ENCODE results near the gene OCIAD2. TPM values are rescaled to one million over a fixed set of nuclear protein-coding genes. Genes with fewer than 3 reads are reported as not detected.

The OCIAD2 gene, protein sequence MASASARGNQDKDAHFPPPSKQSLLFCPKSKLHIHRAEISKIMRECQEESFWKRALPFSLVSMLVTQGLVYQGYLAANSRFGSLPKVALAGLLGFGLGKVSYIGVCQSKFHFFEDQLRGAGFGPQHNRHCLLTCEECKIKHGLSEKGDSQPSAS
- total RNA-seq, result 44.1 and 83.2 TPM in 2 replicates

DNA sequence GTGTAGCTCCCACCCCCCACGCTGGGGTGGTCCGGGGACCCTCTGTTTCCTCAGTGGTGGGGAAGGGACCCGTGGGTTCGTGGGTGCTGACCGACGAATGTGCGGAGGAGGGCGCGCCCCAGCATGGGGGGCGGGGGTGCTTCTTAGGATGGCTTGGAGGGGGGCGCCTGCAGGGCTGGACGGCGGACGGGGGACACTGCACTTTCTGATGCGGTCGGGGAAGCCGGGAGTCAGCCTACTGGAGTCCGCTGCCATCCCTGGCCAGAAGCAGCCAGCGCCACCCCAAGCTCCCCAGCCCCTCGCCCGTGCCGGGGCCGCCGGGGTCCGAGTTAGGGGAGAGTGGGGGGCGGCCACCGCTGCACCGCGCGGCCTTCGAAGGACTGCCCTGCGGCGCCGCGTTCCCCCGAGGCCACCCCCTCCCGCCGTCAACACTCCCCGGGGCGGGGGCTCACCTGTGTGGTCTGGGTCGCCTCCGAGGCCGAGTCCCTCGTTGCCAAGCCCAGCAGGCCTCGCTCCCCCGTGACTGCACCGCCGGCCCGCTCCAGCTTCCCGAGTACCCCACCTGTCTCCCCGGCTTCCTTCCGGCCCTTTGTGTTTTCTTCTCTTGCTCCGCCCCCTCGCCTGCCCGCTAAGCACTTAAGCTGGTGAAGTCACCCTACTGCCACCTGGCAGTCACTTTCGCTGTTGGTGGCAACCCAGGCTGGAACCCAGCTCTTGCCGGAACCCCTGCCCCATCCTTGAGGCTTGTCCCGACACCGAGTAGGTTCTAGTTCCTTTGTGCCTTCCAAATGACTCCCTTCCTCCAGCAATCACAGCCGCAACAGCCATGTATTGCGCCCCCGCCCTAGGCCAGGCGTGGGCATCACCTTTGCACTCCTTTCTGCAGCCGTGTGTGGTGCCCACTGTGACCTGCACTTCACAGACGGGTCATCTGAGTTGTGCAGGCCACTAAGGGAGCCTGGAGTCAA is at the start of gene OCIAD2:
Gene OCIAD2, minus strand, starts transcription at position 569 of the 968 bp plus-strand sequence. CDS start 2,225 bp downstream, outside the sequence.

Other genes with a start within 250 kb of the OCIAD2 start
- gene FRYL, start 126.5 kb downstream of the OCIAD2 start, total RNA-seq, result 44.6 TPM in 2 replicates
- gene OCIAD1, start 75.7 kb downstream of the OCIAD2 start, total RNA-seq, result 72.8 and 76.3 TPM in 2 replicates
- not detected in 2 replicates for gene CWH43, start 79.5 kb upstream of the OCIAD2 start, total RNA-seq

Measured in bronchial smooth muscle cell (primary cell).